ENCODE results near the gene DCST1. TPM values are rescaled to one million over a fixed set of nuclear protein-coding genes. Genes with fewer than 3 reads are reported as not detected.

Gene DCST1
- total RNA-seq, 1 experiment from 2014 or later = 0.22 TPM

DNA sequence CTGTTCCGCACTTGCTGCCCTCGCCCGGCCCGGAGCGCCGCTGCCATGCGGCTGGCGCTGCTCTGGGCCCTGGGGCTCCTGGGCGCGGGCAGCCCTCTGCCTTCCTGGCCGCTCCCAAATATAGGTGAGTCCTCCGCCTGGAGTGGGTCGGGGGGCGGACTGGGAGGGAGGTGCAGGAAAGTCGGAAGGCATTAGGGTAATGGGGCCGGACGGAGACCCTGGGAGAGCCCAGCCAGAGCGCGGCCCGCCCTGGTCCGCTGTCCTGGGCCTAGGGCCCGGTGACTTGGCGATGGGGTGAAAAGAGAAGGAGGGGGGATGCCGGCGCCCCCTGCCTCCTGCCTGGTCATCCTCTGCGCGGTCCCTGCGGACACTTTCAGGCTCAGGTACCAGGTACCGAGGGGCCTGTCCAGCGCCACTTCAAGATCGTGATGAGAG, 17.7 kb downstream of the DCST1 start:
- H3K36me3 ChIP-seq (ENCODE audit: low read depth) = no peaks in the 10 kb centered on the region
- no peaks in the 10 kb centered on the region for H4K20me1 ChIP-seq (ENCODE audit: insufficient read depth)
- H2AFZ ChIP-seq = peak overlapping the region; percentile 90
- no peaks in the 10 kb centered on the region for H3K9me3 ChIP-seq (ENCODE audit: insufficient read depth, low read depth)
- intact Hi-C loops (cut with micrococcal nuclease; ENCODE audit: unreplicated experiment) = loop anchor here (2.0 kb wide), 1 partner anchor 91 kb away; the partner anchor contains the start of gene PYGO2
- peak overlapping the region; percentile 73 for H3K4me3 ChIP-seq
- H3F3A ChIP-seq (ENCODE audit: insufficient read depth, low read depth) = peaks cover 27% of the 10 kb centered on the region
- ChIA-PET CTCF (interaction anchor here (0.6 to 1.4 kb wide), 11 partner anchors 13 to 456 kb away, joined by 3 to 11 read pairs (median 4); partner anchors contain the start of genes PBXIP1, SHC1 and ZBTB7B), POLR2A (ENCODE audit: unreplicated experiment) (interaction anchor here (0.5 to 1.0 kb wide), 4 partner anchors 16 to 1438 kb away, joined by 3 to 10 read pairs (median 4); partner anchors contain the start of gene SHC1)
- H3K9me2 ChIP-seq (ENCODE audit: insufficient read depth) = no peaks in the 10 kb centered on the region
- H3K27ac ChIP-seq = 0 out of 2 replicates have a peak overlapping the region, but pooled peaks have one; percentile 3
- DNase-seq = no peak
- peaks cover 24% of the 10 kb centered on the region for H3K79me2 ChIP-seq (ENCODE audit: low read depth)
- H3K4me1 ChIP-seq (replicated peaks; ENCODE audit: insufficient read depth) = peaks cover 34% of the 10 kb centered on the region
- TF ChIP-seq EZH2 (IDR thresholded peaks at IDR 0.05; ENCODE audit: low read depth) = no peak
- TF ChIP-seq, protein P1, sequence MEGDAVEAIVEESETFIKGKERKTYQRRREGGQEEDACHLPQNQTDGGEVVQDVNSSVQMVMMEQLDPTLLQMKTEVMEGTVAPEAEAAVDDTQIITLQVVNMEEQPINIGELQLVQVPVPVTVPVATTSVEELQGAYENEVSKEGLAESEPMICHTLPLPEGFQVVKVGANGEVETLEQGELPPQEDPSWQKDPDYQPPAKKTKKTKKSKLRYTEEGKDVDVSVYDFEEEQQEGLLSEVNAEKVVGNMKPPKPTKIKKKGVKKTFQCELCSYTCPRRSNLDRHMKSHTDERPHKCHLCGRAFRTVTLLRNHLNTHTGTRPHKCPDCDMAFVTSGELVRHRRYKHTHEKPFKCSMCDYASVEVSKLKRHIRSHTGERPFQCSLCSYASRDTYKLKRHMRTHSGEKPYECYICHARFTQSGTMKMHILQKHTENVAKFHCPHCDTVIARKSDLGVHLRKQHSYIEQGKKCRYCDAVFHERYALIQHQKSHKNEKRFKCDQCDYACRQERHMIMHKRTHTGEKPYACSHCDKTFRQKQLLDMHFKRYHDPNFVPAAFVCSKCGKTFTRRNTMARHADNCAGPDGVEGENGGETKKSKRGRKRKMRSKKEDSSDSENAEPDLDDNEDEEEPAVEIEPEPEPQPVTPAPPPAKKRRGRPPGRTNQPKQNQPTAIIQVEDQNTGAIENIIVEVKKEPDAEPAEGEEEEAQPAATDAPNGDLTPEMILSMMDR (conservative IDR thresholded peaks at IDR 0.05) = no peak
- no peaks in the 10 kb centered on the region for H3K27me3 ChIP-seq (ENCODE audit: insufficient read depth, low read depth)
- no TSS peak for BruUV-seq (replicated peaks)
- peak overlapping the region; percentile 85 for H3K4me2 ChIP-seq

DNA sequence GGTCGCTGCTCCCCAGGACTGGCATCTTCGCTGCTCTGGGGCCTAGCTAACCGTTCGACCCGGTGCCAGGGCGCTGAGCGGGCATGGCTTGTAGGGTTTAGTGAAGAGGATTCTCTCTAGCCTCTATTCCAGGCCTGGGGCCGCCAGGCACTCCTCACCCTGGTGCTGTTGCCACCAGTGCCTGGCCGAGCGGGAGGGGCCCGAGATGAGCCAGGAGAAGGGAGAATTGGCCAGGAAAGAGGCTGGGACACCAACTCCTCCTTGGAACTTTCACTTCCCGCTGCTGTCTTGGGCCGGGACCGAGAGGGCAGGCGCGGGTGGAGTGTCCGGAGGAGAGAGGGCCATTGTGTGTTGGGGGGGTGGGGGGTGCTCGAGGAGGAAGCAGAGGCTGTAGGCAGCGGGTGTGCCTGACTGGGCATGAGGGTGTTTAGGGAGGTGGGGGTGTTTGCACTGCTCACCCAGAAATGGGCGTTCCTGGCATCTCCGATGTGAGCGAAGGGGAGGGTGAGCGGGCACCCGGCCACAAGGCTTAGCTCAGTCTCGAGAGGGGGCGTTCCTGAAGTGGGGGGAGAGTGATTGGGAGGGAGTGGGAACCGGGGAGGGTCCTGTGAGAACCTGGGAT, 18.3 kb downstream of the DCST1 start:
- H3K9me2 ChIP-seq (ENCODE audit: insufficient read depth) = no peaks in the 10 kb centered on the region
- H3K27ac ChIP-seq = 0 out of 2 replicates have a peak overlapping the region, but pooled peaks have one; percentile 3
- intact Hi-C loops (cut with micrococcal nuclease; ENCODE audit: unreplicated experiment) = loop anchor here (1.0 to 2.0 kb wide), 2 partner anchors 51 to 91 kb away; partner anchors contain the start of gene PYGO2
- H2AFZ ChIP-seq = peak overlapping the region; percentile 90
- no peaks in the 10 kb centered on the region for H3K27me3 ChIP-seq (ENCODE audit: insufficient read depth, low read depth)
- H3K4me1 ChIP-seq (replicated peaks; ENCODE audit: insufficient read depth) = peaks cover 34% of the 10 kb centered on the region
- peaks cover 27% of the 10 kb centered on the region for H3F3A ChIP-seq (ENCODE audit: insufficient read depth, low read depth)
- BruUV-seq (replicated peaks) = no TSS peak
- POLR2A ChIA-PET (ENCODE audit: unreplicated experiment) = interaction anchor here (0.5 to 0.8 kb wide), 6 partner anchors 33 to 1438 kb away, joined by 3 to 7 read pairs (median 4); partner anchors contain the start of genes FLAD1 and ZBTB7B
- H4K20me1 ChIP-seq (ENCODE audit: insufficient read depth) = no peaks in the 10 kb centered on the region
- no peaks in the 10 kb centered on the region for H3K9me3 ChIP-seq (ENCODE audit: insufficient read depth, low read depth)
- H3K4me2 ChIP-seq = peak overlapping the region; percentile 85
- DNase-seq = peak in 1 of 2 experiments; percentile 64
- peak overlapping the region; percentile 73 for H3K4me3 ChIP-seq
- H3K36me3 ChIP-seq (ENCODE audit: low read depth) = no peaks in the 10 kb centered on the region
- TF ChIP-seq, protein P1 (conservative IDR thresholded peaks at IDR 0.05) = no peak
- no peak for TF ChIP-seq EZH2 (IDR thresholded peaks at IDR 0.05; ENCODE audit: low read depth)
- CTCF ChIA-PET = interaction anchor here (0.6 to 1.4 kb wide), 12 partner anchors 33 to 643 kb away, joined by 3 to 17 read pairs (median 5); partner anchors contain the start of genes KCNN3, PBXIP1 and ZBTB7B
- H3K79me2 ChIP-seq (ENCODE audit: low read depth) = peaks cover 24% of the 10 kb centered on the region
